PC-3 (cell line): ENCODE data around the gene ADAM23.

ENCODE experiments used
- CTCF ChIP-seq: fragments of 300-600 bp; sonication (generic); conservative IDR thresholded peaks from 2 replicates; pipeline ENCODE4 v1.5.1; 2017; ENCODE audit warnings: antibody characterized with exemption, low read depth, mild to moderate bottlenecking, low read length
- EZH2 ChIP-seq: fragments of 300-600 bp; sonication (generic); IDR thresholded peaks from one replicate; pipeline ENCODE4 v1.6.1; 2017; ENCODE audit warnings: antibody characterized with exemption, mild to moderate bottlenecking, low read length; ENCODE audit not compliant: unreplicated experiment
- EZH2phosphoT487 ChIP-seq: fragments of 300-600 bp; sonication (generic); IDR thresholded peaks from 2 replicates; pipeline ENCODE4 v1.6.1; 2018; ENCODE audit warnings: mild to moderate bottlenecking, antibody characterized with exemption, low read length, borderline replicate concordance

- TF ChIP-seq EZH2phosphoT487 (no peak), CTCF (no peak), EZH2 (no peak)
Observed at GRCh38 chr2:206626108-206626507, 182.8 kb downstream of the ADAM23 start.
